ENCODE data around the gene CCDC122. TPM values are rescaled to one million over a fixed set of nuclear protein-coding genes. Genes with fewer than 3 reads are reported as not detected.

The CCDC122 gene
- polyA plus RNA-seq, 1 donor, result 5.4 TPM

DNA sequence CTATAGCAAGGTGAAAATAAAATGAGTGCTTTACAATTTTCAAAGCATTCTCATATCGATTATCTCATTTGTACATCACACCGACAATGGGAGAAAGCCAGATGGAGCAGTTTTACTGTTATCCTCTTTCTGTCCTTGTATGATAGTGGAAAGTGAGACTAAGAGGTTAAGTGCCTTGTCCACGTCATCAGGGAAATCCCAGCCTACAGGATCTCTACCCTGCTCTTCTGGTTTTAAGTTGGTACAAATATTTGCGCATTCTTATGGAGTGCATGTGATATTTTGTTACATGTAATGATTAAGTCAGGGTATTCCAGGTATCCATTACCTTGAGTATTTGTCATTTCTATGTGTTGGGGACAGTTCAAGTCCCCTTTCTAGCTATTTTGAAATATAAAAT is 80.3 kb downstream of the CCDC122 start:
- DNase-seq, result no peak

DNA sequence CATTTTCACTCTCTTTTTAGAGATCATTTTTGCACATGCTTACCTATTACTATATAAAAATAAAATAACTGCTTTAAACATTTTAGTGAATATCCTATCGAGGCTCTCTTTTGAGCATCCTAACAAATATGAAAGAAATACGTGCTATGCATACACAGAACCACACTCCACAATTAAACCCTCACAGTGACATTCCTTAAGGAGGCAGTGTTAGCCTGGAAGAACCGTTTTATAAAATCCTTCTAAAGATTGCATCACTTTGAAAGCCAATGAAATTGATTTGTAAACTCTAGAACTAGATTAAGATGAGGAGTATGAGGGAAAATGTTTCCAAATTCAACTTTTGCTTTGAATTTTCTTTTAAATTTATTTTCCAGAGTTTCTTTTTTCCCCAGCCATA is 81.7 kb downstream of the CCDC122 start:
- no peak for DNase-seq

DNA sequence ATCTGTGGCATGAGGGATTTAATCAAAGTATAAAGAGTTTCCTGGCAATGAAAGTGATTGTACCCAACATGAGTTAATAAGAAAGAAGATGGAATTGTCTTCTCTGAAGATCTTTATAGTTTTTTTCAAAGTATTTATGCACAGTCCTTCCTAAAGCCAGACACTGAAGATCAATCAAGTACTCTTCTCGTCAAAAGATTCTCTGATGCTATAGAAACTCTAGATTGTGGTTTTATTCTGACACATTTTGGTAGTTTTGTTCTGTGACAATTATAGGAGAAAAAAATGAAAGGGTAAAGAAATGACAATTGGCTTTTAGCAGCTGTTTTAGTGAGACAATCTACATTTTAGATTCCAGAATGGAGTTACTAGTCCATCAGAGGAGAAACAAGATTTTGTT is 82.4 kb downstream of the CCDC122 start:
- DNase-seq, result no peak

DNA sequence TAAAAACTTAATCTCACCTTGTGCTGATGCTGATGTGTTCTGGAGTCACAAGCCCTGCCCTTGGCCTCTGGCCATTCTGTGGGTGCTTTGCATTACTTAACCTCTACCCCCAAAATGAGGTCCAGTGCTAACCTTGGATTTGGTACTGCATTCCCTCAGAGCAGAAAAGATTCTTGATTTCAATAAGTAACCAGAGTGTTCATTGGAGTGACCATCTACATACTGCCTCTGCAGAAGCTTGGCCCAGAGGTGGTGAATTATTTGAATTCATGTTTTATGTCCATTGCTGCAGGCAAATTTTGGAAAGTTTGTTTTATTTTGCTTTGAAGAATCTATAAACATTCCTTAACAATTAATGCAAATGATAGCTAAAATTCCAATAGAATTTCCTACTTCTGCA is 85.1 kb downstream of the CCDC122 start:
- no peak for DNase-seq

DNA sequence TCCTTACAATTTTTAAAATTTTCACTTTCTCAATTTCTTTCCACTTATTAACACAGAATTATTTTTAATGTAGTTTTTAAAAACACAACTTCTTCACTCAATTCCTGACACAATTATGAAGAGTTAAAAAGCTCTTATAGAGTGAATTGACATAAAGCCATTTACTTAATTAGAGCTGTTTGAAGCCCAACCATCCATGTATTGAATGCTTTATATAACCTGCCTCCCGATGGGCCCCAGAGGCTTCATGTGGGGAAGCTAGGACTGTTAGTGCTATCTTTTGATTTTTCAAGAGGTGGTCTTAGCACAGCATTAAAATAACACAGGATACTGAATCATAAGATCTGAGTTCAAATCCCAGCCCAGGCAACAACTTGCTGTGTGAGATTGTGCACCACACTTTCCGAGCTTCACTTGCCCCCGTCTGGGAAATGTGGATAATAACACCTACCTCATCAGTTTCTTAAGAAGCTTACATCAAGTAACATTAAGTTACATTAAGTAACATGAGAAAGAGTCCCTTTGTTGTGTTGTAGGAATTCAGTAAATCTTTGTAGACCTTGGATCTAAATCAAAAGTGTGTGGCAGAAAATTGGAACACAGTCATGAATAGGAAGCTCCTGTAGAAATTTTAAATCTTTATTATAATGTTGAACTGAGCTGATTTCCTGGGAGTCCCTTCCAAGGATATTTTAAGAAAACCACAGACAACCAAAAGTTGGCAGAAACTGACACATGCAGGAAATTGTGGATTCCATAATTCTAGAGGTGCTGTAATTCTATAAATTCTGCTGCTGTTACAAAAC is 87.3 kb downstream of the CCDC122 start:
- no peak for DNase-seq

DNA sequence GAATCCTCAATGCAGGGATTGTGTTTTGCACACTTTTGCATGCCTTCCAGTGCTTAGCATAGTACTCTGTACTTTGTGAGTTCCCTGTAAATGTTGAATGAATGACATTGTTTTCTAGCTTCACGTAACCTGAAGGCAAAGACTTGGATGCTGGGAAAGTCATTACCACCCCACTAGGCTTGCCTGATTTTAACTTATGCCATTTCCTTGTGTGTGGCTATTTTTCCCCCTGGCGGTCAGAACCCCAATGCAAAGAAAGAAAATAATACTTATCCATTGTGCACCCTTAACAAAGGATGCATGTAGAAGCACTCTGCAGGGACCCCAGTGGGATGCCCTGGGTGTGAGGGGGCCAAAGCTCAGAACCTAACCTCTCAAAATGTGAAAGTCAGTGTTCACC is 91.5 kb downstream of the CCDC122 start:
- DNase-seq, result peak; percentile 59

DNA sequence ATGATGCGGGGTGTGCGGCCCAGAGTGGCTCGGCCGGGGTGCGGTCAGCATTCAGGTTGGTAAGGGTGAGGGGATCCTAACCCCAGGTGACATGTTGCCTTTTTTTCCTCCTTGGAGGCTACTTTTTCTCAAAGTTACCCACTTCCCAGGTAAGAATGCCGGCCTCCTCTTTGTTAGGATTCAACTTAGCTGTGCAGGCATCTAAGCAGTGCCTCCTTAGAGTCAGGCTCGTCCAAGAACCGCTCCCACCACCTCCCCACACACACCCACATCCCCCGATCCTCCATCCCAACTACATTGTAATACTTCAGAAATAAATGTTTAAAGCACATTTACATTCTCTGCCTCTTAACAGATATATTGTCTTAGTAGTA is 92.0 kb downstream of the CCDC122 start:
- DNase-seq, result no peak

DNA sequence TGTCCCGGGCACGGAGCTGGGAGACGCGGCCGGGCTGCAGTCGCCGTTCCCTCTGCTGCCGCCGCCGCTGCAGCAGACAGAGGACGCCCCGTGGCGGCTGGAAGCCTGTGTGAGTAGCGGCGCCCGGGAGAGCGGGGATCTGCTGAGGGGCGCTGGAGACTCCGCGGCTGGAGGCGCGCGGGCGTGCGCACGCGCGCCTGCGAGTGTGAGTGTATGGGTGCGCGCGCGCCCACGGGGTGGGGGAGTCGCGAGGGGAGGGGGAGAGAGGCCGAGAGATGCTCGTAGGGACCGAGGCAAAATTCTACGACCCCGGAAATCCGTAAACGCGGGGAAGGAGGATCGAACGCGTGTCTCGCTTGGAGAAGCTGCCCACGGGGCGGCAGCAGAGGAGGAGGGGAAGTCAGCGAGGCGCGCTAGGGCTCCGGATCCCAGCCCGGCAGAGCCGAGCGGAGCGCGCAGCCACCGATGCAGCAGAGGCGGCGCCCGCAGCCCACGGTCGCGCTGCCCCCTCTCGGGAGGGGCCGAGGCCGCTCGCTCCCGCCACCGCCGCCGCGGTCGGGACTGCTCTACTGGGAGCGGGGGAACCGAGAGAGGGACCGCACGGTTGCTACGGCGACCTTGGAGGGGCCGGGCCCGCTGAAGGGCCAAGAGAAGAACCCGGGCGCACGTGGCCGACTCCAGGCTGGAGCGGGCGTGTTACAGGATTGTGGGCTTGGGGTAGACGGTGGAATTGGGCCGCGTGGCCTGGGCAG is 92.6 kb downstream of the CCDC122 start, which contains the start of gene ENOX1:
TSS of gene ENOX1 (minus strand) at position 207 of the 752 bp plus-strand sequence.
- DNase-seq, result peak; percentile 88

DNA sequence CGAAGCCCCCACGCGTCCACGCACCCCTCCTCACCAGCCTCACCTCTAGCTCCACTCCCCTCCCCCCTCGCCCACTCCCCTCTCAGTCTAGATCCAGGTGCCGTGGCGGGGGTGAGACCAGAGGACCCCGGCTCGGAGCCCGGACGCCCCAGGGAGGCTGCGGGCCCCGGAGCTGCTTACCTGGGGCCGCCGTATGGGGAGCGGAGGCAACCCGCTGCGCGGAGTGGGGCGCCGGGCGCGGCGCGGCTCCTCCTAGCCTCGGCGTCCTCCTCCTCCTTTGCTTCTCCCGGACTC is 93.1 kb downstream of the CCDC122 start:
- no peak for DNase-seq

Other genes with a start within 250 kb of the CCDC122 start
- 8.4 TPM for gene ENOX1, start 92.8 kb downstream of the CCDC122 start, polyA plus RNA-seq (ENCODE audit: insufficient read length)
- gene LACC1, start 164 bp upstream of the CCDC122 start, polyA plus RNA-seq (ENCODE audit: insufficient read length), result 1.8 TPM